Right atrium auricular region (tissue), 2 donors: ENCODE data around the gene SPOP. TPM values are rescaled to one million over a fixed set of nuclear protein-coding genes. Genes with fewer than 3 reads are reported as not detected.

ENCODE experiments used
- DNase-seq: peaks from one replicate; pipeline ENCODE4 v3.0.0-alpha.2; 2019; ENCODE audit warnings: low spot score
- H3K27ac ChIP-seq, 2 donors: fragments of 200-600 bp; sonication (generic); 1 replicate in 1 of 2; 2 replicates in 1 of 2; pipeline ENCODE4 v1.5.1; 2016 to 2019
- H3K27me3 ChIP-seq, 2 donors: fragments of 200-600 bp; sonication (generic); one replicate each; pipeline versions ENCODE4 v1.5.1 to v1.6.0; 2017 to 2019
- H3K36me3 ChIP-seq: fragments of 200-600 bp; sonication (generic); one replicate; pipeline ENCODE4 v1.5.1; 2016
- H3K4me1 ChIP-seq, 2 donors: fragments of 200-600 bp; sonication (generic); one replicate each; pipeline versions ENCODE4 v1.5.1 to v1.6.0; 2017 to 2019
- H3K4me3 ChIP-seq, 2 donors: fragments of 200-600 bp; sonication (generic); 1 replicate in 1 of 2; 2 replicates in 1 of 2; pipeline ENCODE4 v1.5.1; 2017 to 2019; ENCODE audit warnings: mild to moderate bottlenecking in 1 of 2, moderate library complexity in 1 of 2
- H3K9me3 ChIP-seq, 2 donors: fragments of 200-600 bp; sonication (generic); one replicate each; pipeline ENCODE4 v1.5.1; 2019
- CTCF ChIP-seq, 2 donors: fragments of 200-600 bp; sonication (generic); IDR thresholded peaks; one replicate each; pipeline ENCODE4 v1.5.1; 2019; ENCODE audit warnings: antibody characterized with exemption in 2 of 2
- total RNA-seq, 2 donors: library from RNA; depleted of rRNA; stranded (reverse); fragments of >200 nt; gene quantifications; one replicate each; pipeline ENCODE4 v1.1.0, GENCODE V29; 2016

SPOP gene
- total RNA-seq, 2 donors from 2014 or later, result 40.9 to 71.8 TPM

GRCh38 chr17:49573510-49574322, 104.2 kb downstream of the SPOP start:
- H3K4me1 ChIP-seq, result peaks cover 0 to 49% of the 10 kb centered on the region in 2 donors

GRCh38 chr17:49572806-49573420, 105.0 kb downstream of the SPOP start:
- H3K4me1 ChIP-seq, result peaks cover 0 to 56% of the 10 kb centered on the region in 2 donors
- no peaks in the 10 kb centered on the region for H3K9me3 ChIP-seq
- H3K27ac ChIP-seq, result no peak overlapping the region
- DNase-seq, result no peak
- no peaks in the 10 kb centered on the region for H3K36me3 ChIP-seq
- no peaks in the 10 kb centered on the region for H3K27me3 ChIP-seq
- no peak for TF ChIP-seq CTCF (IDR thresholded peaks at IDR 0.05)
- no peak overlapping the region for H3K4me3 ChIP-seq

More at GRCh38 chr17:49573510-49574322, 104.2 kb downstream of the SPOP start:
- TF ChIP-seq CTCF (IDR thresholded peaks at IDR 0.05), result no peak
- H3K36me3 ChIP-seq, result no peaks in the 10 kb centered on the region
- no peaks in the 10 kb centered on the region for H3K27me3 ChIP-seq
- H3K27ac ChIP-seq, result peak overlapping the region; percentile 71 to 85
- no peak for DNase-seq
- no peaks in the 10 kb centered on the region for H3K9me3 ChIP-seq
- no peak overlapping the region for H3K4me3 ChIP-seq

- Histone ChIP-seq H3K4me1 (peaks cover 0 to 59% of the 10 kb centered on the region in 2 donors), H3K9me3 (no peaks in the 10 kb centered on the region), H3K27me3 (no peaks in the 10 kb centered on the region), H3K36me3 (no peaks in the 10 kb centered on the region), H3K27ac (no peak overlapping the region), H3K4me3 (no peak overlapping the region)
- TF ChIP-seq CTCF (IDR thresholded peaks at IDR 0.05), result no peak
- DNase-seq, result no peak
Observed at GRCh38 chr17:49572226-49572625, 105.7 kb downstream of the SPOP start.

- no peaks in the 10 kb centered on the region for H3K36me3 ChIP-seq
- no peak for DNase-seq
- no peak overlapping the region for H3K4me3 ChIP-seq
- no peaks in the 10 kb centered on the region for H3K27me3 ChIP-seq
- TF ChIP-seq CTCF (IDR thresholded peaks at IDR 0.05), result no peak
- H3K9me3 ChIP-seq, result no peaks in the 10 kb centered on the region
- H3K27ac ChIP-seq, result no peak overlapping the region
- H3K4me1 ChIP-seq, result peaks cover 0 to 59% of the 10 kb centered on the region in 2 donors
Observed at GRCh38 chr17:49571764-49572163, 106.1 kb downstream of the SPOP start.

- H3K4me3 ChIP-seq, result no peak overlapping the region
- no peak for DNase-seq
- no peaks in the 10 kb centered on the region for H3K9me3 ChIP-seq
- no peaks in the 10 kb centered on the region for H3K36me3 ChIP-seq
- no peak overlapping the region for H3K27ac ChIP-seq
- H3K4me1 ChIP-seq, result peaks cover 0 to 60% of the 10 kb centered on the region in 2 donors
- no peak for TF ChIP-seq CTCF (IDR thresholded peaks at IDR 0.05)
- H3K27me3 ChIP-seq, result no peaks in the 10 kb centered on the region
Observed at GRCh38 chr17:49571283-49571682, 106.6 kb downstream of the SPOP start.
